ENCODE data around the gene SEC61G.
A peak's percentile ranks its signal among the peaks of the same experiment; 100 is the strongest.

The SEC61G gene

GRCh38 chr7:54778166-54778565 lies 19.2 kb upstream of the SEC61G start:
- H3K27ac ChIP-seq (ENCODE audit: low read length) = no peak overlapping the region
- no peaks in the 10 kb centered on the region for H3K36me3 ChIP-seq (replicated peaks; ENCODE audit: low read depth, low read length)
- H3K4me2 ChIP-seq (ENCODE audit: low read length) = no peak overlapping the region
- no peak overlapping the region for H3K9ac ChIP-seq (ENCODE audit: low read length)
- H3K4me1 ChIP-seq (ENCODE audit: low read length) = peaks cover 5% of the 10 kb centered on the region
- no peak overlapping the region for H3K4me3 ChIP-seq (ENCODE audit: low read length)
- no peaks in the 10 kb centered on the region for H3K9me3 ChIP-seq (ENCODE audit: insufficient read depth, low read length)
- TF ChIP-seq CTCF (IDR thresholded peaks at IDR 0.05; ENCODE audit: low read depth, low read length) = no peak
- TF ChIP-seq EZH2phosphoT487 (IDR thresholded peaks at IDR 0.05; ENCODE audit: low read depth) = no peak
- H4K20me1 ChIP-seq (ENCODE audit: insufficient read depth, low read length) = no peaks in the 10 kb centered on the region
- H3K79me2 ChIP-seq (ENCODE audit: low read length) = no peaks in the 10 kb centered on the region
- no peak overlapping the region for H2AFZ ChIP-seq (ENCODE audit: low read depth, low read length)
- no peaks in the 10 kb centered on the region; the same call in 1 of the 2 replicates for H3K27me3 ChIP-seq (ENCODE audit: low read depth, low read length)

GRCh38 chr7:54774785-54775740 lies 16.1 kb upstream of the SEC61G start:
- no peaks in the 10 kb centered on the region for H3K79me2 ChIP-seq (ENCODE audit: low read length)
- no peaks in the 10 kb centered on the region for H3K9me3 ChIP-seq (ENCODE audit: insufficient read depth, low read length)
- H2AFZ ChIP-seq (ENCODE audit: low read depth, low read length) = no peak overlapping the region
- no peak overlapping the region for H3K4me3 ChIP-seq (ENCODE audit: low read length)
- no peak overlapping the region for H3K9ac ChIP-seq (ENCODE audit: low read length)
- no peak overlapping the region for H3K27ac ChIP-seq (ENCODE audit: low read length)
- no peaks in the 10 kb centered on the region for H3K36me3 ChIP-seq (replicated peaks; ENCODE audit: low read depth, low read length)
- no peak overlapping the region for H3K4me2 ChIP-seq (ENCODE audit: low read length)
- TF ChIP-seq CTCF (IDR thresholded peaks at IDR 0.05; ENCODE audit: low read depth, low read length) = no peak
- TF ChIP-seq EZH2phosphoT487 (IDR thresholded peaks at IDR 0.05; ENCODE audit: low read depth) = no peak
- H3K4me1 ChIP-seq (ENCODE audit: low read length) = peaks cover 6% of the 10 kb centered on the region
- H3K27me3 ChIP-seq (ENCODE audit: low read depth, low read length) = no peaks in the 10 kb centered on the region; the same call in 1 of the 2 replicates
- no peaks in the 10 kb centered on the region for H4K20me1 ChIP-seq (ENCODE audit: insufficient read depth, low read length)

- H3K4me1 ChIP-seq (ENCODE audit: low read length) = peaks cover 6% of the 10 kb centered on the region
- H3K27me3 ChIP-seq (ENCODE audit: low read depth, low read length) = no peaks in the 10 kb centered on the region
- H3K4me3 ChIP-seq (ENCODE audit: low read length) = peak overlapping the region; percentile 72
- H3K36me3 ChIP-seq (replicated peaks; ENCODE audit: low read depth, low read length) = no peaks in the 10 kb centered on the region
- H2AFZ ChIP-seq (ENCODE audit: low read depth, low read length) = peak overlapping the region; percentile 79
- peak overlapping the region; percentile 60 for H3K9ac ChIP-seq (ENCODE audit: low read length)
- H4K20me1 ChIP-seq (ENCODE audit: insufficient read depth, low read length) = no peaks in the 10 kb centered on the region
- peak overlapping the region; percentile 14 for H3K27ac ChIP-seq (ENCODE audit: low read length)
- no peaks in the 10 kb centered on the region for H3K79me2 ChIP-seq (ENCODE audit: low read length)
- peak overlapping the region; percentile 63 for H3K4me2 ChIP-seq (ENCODE audit: low read length)
- H3K9me3 ChIP-seq (ENCODE audit: insufficient read depth, low read length) = no peaks in the 10 kb centered on the region
- TF ChIP-seq CTCF (IDR thresholded peaks at IDR 0.05; ENCODE audit: low read depth, low read length) (peak; percentile 71), EZH2phosphoT487 (IDR thresholded peaks at IDR 0.05; ENCODE audit: low read depth) (no peak)
Observed at GRCh38 chr7:54773472-54774399, 14.7 kb upstream of the SEC61G start.

GRCh38 chr7:54769203-54769602 lies 10.2 kb upstream of the SEC61G start:
- no peaks in the 10 kb centered on the region for H3K9me3 ChIP-seq (ENCODE audit: insufficient read depth, low read length)
- H3K4me1 ChIP-seq (ENCODE audit: low read length) = peaks cover 6% of the 10 kb centered on the region
- H2AFZ ChIP-seq (ENCODE audit: low read depth, low read length) = no peak overlapping the region
- H3K27ac ChIP-seq (ENCODE audit: low read length) = no peak overlapping the region
- no peak overlapping the region for H3K9ac ChIP-seq (ENCODE audit: low read length)
- H4K20me1 ChIP-seq (ENCODE audit: insufficient read depth, low read length) = no peaks in the 10 kb centered on the region
- no peak overlapping the region for H3K4me2 ChIP-seq (ENCODE audit: low read length)
- H3K36me3 ChIP-seq (replicated peaks; ENCODE audit: low read depth, low read length) = no peaks in the 10 kb centered on the region
- no peak overlapping the region for H3K4me3 ChIP-seq (ENCODE audit: low read length)
- no peaks in the 10 kb centered on the region for H3K27me3 ChIP-seq (ENCODE audit: low read depth, low read length)
- H3K79me2 ChIP-seq (ENCODE audit: low read length) = no peaks in the 10 kb centered on the region
- TF ChIP-seq CTCF (IDR thresholded peaks at IDR 0.05; ENCODE audit: low read depth, low read length) (no peak), EZH2phosphoT487 (IDR thresholded peaks at IDR 0.05; ENCODE audit: low read depth) (no peak)

Measured in OCI-LY3 (cell line).